H9 (cell line): ENCODE data around the gene TCF15. TPM values are rescaled to one million over a fixed set of nuclear protein-coding genes. Genes with fewer than 3 reads are reported as not detected.

Experiments used
- DNase-seq: peaks from one replicate; pipeline ENCODE4 v3.0.0-alpha.2; 2017
- H2AFZ ChIP-seq: one replicate; pipeline ENCODE4 v1.6.1; 2013; ENCODE audit warnings: mild to moderate bottlenecking, low read length, control low read depth, moderate library complexity
- H2AK5ac ChIP-seq: 2 replicates; pipeline ENCODE4 v1.6.1; 2013; ENCODE audit warnings: low read length, control low read depth, mixed read lengths; ENCODE audit not compliant: insufficient read length
- H2BK120ac ChIP-seq: one replicate; pipeline ENCODE4 v1.6.1; 2013; ENCODE audit warnings: low read depth, mild to moderate bottlenecking, low read length, control low read depth, inconsistent platforms; ENCODE audit not compliant: poor library complexity, severe bottlenecking
- H2BK12ac ChIP-seq: 2 replicates; pipeline ENCODE4 v1.6.1; 2013; ENCODE audit warnings: low read length, control low read depth, mixed read lengths, low read depth; ENCODE audit not compliant: insufficient read length
- H2BK15ac ChIP-seq: 2 replicates; pipeline ENCODE4 v1.6.1; 2013; ENCODE audit warnings: low read depth, low read length, control low read depth
- H2BK20ac ChIP-seq: one replicate; pipeline ENCODE4 v1.6.1; 2013; ENCODE audit warnings: low read depth, mild to moderate bottlenecking, low read length, control low read depth, inconsistent platforms; ENCODE audit not compliant: poor library complexity, severe bottlenecking
- H2BK5ac ChIP-seq: 2 replicates; pipeline ENCODE4 v1.6.1; 2013; ENCODE audit warnings: low read length, control low read depth, mixed read lengths; ENCODE audit not compliant: insufficient read length
- H3K14ac ChIP-seq: 2 replicates; pipeline ENCODE4 v1.6.1; 2013; ENCODE audit warnings: low read length, control low read depth; ENCODE audit not compliant: insufficient read depth
- H3K18ac ChIP-seq: 2 replicates; pipeline ENCODE4 v1.6.1; 2013; ENCODE audit warnings: low read depth, mild to moderate bottlenecking, mixed read lengths, low read length, control low read depth; ENCODE audit not compliant: insufficient read length
- H3K23ac ChIP-seq: 2 replicates; pipeline ENCODE4 v1.6.1; 2013; ENCODE audit warnings: low read length, control low read depth, mixed read lengths, low read depth; ENCODE audit not compliant: insufficient read length
- H3K23me2 ChIP-seq: 2 replicates; pipeline ENCODE4 v1.6.1; 2013; ENCODE audit warnings: low read depth, mild to moderate bottlenecking, mixed read lengths, low read length, control low read depth; ENCODE audit not compliant: insufficient read length, poor library complexity, severe bottlenecking
- H3K27ac ChIP-seq: 2 replicates; pipeline ENCODE4 v1.5.1; 2013; ENCODE audit warnings: low read length, control low read depth, mixed read lengths, low read depth; ENCODE audit not compliant: insufficient read length
- H3K27me3 ChIP-seq: 2 replicates; pipeline ENCODE4 v1.6.1; 2013; ENCODE audit warnings: low read length, control low read depth, inconsistent platforms; ENCODE audit not compliant: insufficient read depth
- H3K4ac ChIP-seq: 2 replicates; pipeline ENCODE4 v1.6.1; 2013; ENCODE audit warnings: low read depth, mild to moderate bottlenecking, control low read depth, inconsistent platforms, low read length, moderate library complexity
- H3K4me1 ChIP-seq: 2 replicates; pipeline ENCODE4 v1.6.1; 2013; ENCODE audit warnings: low read length, control low read depth, inconsistent platforms; ENCODE audit not compliant: insufficient read depth
- H3K4me2 ChIP-seq: 2 replicates; pipeline ENCODE4 v1.6.1; 2013; ENCODE audit warnings: low read length, control low read depth, mixed read lengths; ENCODE audit not compliant: insufficient read length, insufficient read depth
- H3K56ac ChIP-seq: 2 replicates; pipeline ENCODE4 v1.6.1; 2013; ENCODE audit warnings: low read depth, mild to moderate bottlenecking, mixed read lengths, low read length, control low read depth; ENCODE audit not compliant: insufficient read length
- H3K79me1 ChIP-seq: 2 replicates; pipeline ENCODE4 v1.6.1; 2013; ENCODE audit warnings: low read depth, mild to moderate bottlenecking, moderate library complexity, low read length, control low read depth, inconsistent platforms; ENCODE audit not compliant: insufficient read depth, poor library complexity, severe bottlenecking
- H3K79me2 ChIP-seq: 2 replicates; pipeline ENCODE4 v1.6.1; 2013; ENCODE audit warnings: low read length, control low read depth, inconsistent platforms; ENCODE audit not compliant: insufficient read depth
- H3K9ac ChIP-seq: 2 replicates; pipeline ENCODE4 v1.6.1; 2013; ENCODE audit warnings: low read length, control low read depth, mixed read lengths; ENCODE audit not compliant: insufficient read length; ENCODE audit errors: extremely low read depth
- H3K9me3 ChIP-seq: one replicate; pipeline ENCODE4 v1.6.1; 2013; ENCODE audit warnings: low read depth, low read length, inconsistent platforms; ENCODE audit not compliant: control insufficient read depth
- H3T11ph ChIP-seq: one replicate; pipeline ENCODE4 v1.6.1; 2013; ENCODE audit warnings: mild to moderate bottlenecking, low read length, control low read depth, inconsistent platforms
- H4K20me1 ChIP-seq: one replicate; pipeline ENCODE4 v1.6.1; 2013; ENCODE audit not compliant: control insufficient read depth, insufficient read length, insufficient read depth
- H4K5ac ChIP-seq: 2 replicates; pipeline ENCODE4 v1.6.1; 2013; ENCODE audit warnings: low read depth, mild to moderate bottlenecking, mixed read lengths, low read length, control low read depth; ENCODE audit not compliant: insufficient read length
- H4K8ac ChIP-seq: replicated peaks from 2 replicates; pipeline ENCODE4 v1.6.1; 2013; ENCODE audit warnings: low read length, control low read depth, mixed read lengths, low read depth; ENCODE audit not compliant: insufficient read length
- H4K91ac ChIP-seq: 2 replicates; pipeline ENCODE4 v1.6.1; 2013; ENCODE audit warnings: low read depth, mild to moderate bottlenecking, moderate library complexity, mixed read lengths, low read length, control low read depth; ENCODE audit not compliant: insufficient read length
- H3K27ac Mint-ChIP-seq, 3 experiments: 2 replicates in 2 of 3; 3 replicates in 1 of 3; pipeline ENCODE4 v1.8.0; 2020 to 2021; ENCODE audit warnings: mixed read lengths in 3 of 3, mild to moderate bottlenecking in 1 of 3, moderate library complexity in 1 of 3
- H3K27me3 Mint-ChIP-seq: 2 replicates; pipeline ENCODE4 v1.8.0; 2021; ENCODE audit warnings: low read depth, mild to moderate bottlenecking, moderate library complexity, mixed read lengths
- H3K36me3 Mint-ChIP-seq, 3 experiments: 2 replicates in 2 of 3; 3 replicates in 1 of 3; pipeline ENCODE4 v1.8.0; 2020 to 2021; ENCODE audit warnings: low read depth in 3 of 3, mixed read lengths in 3 of 3; ENCODE audit not compliant: insufficient read depth in 1 of 3
- H3K4me1 Mint-ChIP-seq, 2 experiments: 2 replicates each; pipeline ENCODE4 v1.8.0; 2020; ENCODE audit warnings: mixed read lengths in 2 of 2
- H3K4me3 Mint-ChIP-seq, 2 experiments: 2 replicates in 1 of 2; 3 replicates in 1 of 2; pipeline ENCODE4 v1.8.0; 2020 to 2021; ENCODE audit warnings: mild to moderate bottlenecking in 2 of 2, mixed read lengths in 2 of 2, moderate library complexity in 1 of 2
- H3K9me3 Mint-ChIP-seq, 2 experiments: 2 replicates in 1 of 2; 3 replicates in 1 of 2; pipeline ENCODE4 v1.8.0; 2020; ENCODE audit warnings: mild to moderate bottlenecking in 2 of 2, mixed read lengths in 2 of 2, moderate library complexity in 1 of 2
- CTCF ChIP-seq: fragments of 200-600 bp; sonication (generic); conservative IDR thresholded peaks from 3 replicates; pipeline ENCODE4 v1.8.0; 2021; ENCODE audit warnings: antibody characterized with exemption, mild to moderate bottlenecking
- WGBS: extraction: QIAGEN DNeasy Blood & Tissue Kit; methylation state at CpG from one replicate; pipeline ENCODE4 v1.1.7; 2013; ENCODE audit warnings: missing lambda C conversion rate, low lambda C conversion rate, mixed read lengths; ENCODE audit not compliant: insufficient read length; ENCODE audit errors: extremely low coverage; 5-methylcytosine and 5-hydroxymethylcytosine counted together
- total RNA-seq: library from RNA; stranded (reverse); gene quantifications from 2 replicates; pipeline ENCODE4 v1.2.1, GENCODE V29; 2021

Gene TCF15
- total RNA-seq, 1 experiment from 2014 or later: 2.0 TPM

- Histone ChIP-seq H3K18ac (no peak overlapping the region), H2BK15ac (no peak overlapping the region), H3K23me2 (no peaks in the 10 kb centered on the region), H3K79me2 (no peaks in the 10 kb centered on the region), H3K9me3 (no peaks in the 10 kb centered on the region), H3K4ac (no peak overlapping the region), H2BK12ac (no peak overlapping the region), H3K23ac (no peak overlapping the region), H2AFZ (no peak overlapping the region), H2BK20ac (no peak overlapping the region), H3K9ac (no peak overlapping the region), H4K5ac (no peak overlapping the region), H2BK120ac (no peak overlapping the region), H2AK5ac (no peak overlapping the region), H3K27ac (no peak overlapping the region), H4K91ac (no peak overlapping the region), H2BK5ac (no peak overlapping the region), H3K27me3 (no peaks in the 10 kb centered on the region), H3T11ph (no peak overlapping the region), H3K14ac (no peak overlapping the region), H3K4me1 (peaks cover 11% of the 10 kb centered on the region), H3K56ac (no peak overlapping the region), H4K8ac (no peak overlapping the region), H3K79me1 (no peaks in the 10 kb centered on the region), H3K4me2 (no peak overlapping the region), H4K20me1 (no peaks in the 10 kb centered on the region)
- H3K36me3 Mint-ChIP-seq: peaks cover 0 to 1% (median 0%) of the 10 kb centered on the region in 3 experiments; a peak in 1 of 7 replicates
- H3K4me3 Mint-ChIP-seq: no peak overlapping the region
- peak; percentile 62 for DNase-seq
- TF ChIP-seq CTCF: peak; percentile 65
- peaks cover 19% of the 10 kb centered on the region for H3K27me3 Mint-ChIP-seq
- peaks cover 32 to 36% of the 10 kb centered on the region in 2 experiments for H3K4me1 Mint-ChIP-seq
- no peak overlapping the region for H3K27ac Mint-ChIP-seq
- H3K9me3 Mint-ChIP-seq: no peaks in the 10 kb centered on the region
- WGBS: 100% methylated on average over 2 of the region's 12 CpGs
Measured at GRCh38 chr20:577167-577791, 32.8 kb downstream of the TCF15 start.
